ENCODE measurements around the gene NCAPD3.
A peak's percentile ranks its signal among the peaks of the same experiment; 100 is the strongest.

NCAPD3 gene

GRCh38 chr11:134159652-134160051 lies 64.1 kb downstream of the NCAPD3 start:
- no peak for DNase-seq (ENCODE audit: low spot score)

GRCh38 chr11:134158023-134158422 lies 65.7 kb downstream of the NCAPD3 start:
- no peak for DNase-seq (ENCODE audit: low spot score)

GRCh38 chr11:134157451-134157850 lies 66.3 kb downstream of the NCAPD3 start:
- DNase-seq (ENCODE audit: low spot score), result no peak

GRCh38 chr11:134155946-134156865 lies 67.6 kb downstream of the NCAPD3 start:
- no peak for DNase-seq (ENCODE audit: low spot score)

DNA sequence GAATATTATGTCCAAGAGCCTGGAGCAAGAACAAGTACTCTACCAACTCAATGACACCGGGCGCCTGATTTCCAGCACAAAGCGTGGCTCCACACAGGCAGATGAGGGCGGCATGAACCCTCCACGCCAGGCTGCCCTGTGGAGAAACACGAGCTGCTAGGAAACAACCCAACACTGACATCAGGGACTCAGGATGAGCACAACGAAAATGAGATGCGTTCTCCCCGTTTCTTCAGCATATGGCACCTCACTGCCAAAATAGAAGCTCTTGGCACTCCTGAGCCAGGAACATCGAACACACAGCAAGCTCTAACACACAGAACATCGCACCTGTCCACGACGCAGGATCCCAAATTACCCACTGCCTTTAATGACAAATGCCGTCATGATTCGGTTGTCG lies 68.3 kb downstream of the NCAPD3 start:
- no peak for DNase-seq (ENCODE audit: low spot score)

DNA sequence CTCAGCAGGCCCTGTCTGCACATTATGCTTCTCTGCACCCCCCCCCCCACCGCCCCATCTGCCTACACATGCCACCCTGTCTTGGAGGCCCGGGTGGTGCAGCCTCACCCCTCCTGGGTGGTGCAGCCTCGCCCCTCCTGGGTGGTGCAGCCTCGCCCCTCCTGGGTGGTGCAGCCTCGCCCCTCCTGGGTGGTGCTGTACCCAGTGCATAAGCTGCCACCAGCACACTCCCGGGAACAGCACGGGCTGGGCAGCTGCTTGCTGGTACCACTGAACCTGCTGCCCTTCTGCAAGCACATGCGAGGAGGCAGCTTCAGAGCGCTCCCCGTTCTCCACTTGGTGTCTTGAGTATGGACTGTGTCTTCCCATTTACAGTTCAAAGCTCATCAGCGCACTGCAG lies 69.3 kb downstream of the NCAPD3 start:
- DNase-seq (ENCODE audit: low spot score), result no peak

GRCh38 chr11:134153147-134153905 lies 70.4 kb downstream of the NCAPD3 start:
- no peak for DNase-seq (ENCODE audit: low spot score)

DNA sequence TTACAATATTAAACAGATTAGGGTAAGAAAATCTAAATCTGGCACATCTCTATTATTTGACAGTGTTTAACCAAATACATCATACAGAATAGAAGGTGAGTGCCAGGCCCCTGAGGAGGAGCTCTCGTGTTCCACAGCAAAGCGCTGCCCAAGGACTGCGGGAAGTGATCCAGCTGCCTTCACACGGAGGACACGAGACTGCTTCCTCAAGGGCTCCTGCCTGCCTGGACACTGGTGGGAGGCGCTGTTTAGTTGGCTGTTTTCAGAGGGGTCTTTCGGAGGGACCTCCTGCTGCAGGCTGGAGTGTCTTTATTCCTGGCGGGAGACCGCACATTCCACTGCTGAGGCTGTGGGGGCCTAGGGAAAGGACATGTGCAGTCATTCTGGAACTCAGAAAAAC lies 71.1 kb downstream of the NCAPD3 start:
- no peak for DNase-seq (ENCODE audit: low spot score)

DNA sequence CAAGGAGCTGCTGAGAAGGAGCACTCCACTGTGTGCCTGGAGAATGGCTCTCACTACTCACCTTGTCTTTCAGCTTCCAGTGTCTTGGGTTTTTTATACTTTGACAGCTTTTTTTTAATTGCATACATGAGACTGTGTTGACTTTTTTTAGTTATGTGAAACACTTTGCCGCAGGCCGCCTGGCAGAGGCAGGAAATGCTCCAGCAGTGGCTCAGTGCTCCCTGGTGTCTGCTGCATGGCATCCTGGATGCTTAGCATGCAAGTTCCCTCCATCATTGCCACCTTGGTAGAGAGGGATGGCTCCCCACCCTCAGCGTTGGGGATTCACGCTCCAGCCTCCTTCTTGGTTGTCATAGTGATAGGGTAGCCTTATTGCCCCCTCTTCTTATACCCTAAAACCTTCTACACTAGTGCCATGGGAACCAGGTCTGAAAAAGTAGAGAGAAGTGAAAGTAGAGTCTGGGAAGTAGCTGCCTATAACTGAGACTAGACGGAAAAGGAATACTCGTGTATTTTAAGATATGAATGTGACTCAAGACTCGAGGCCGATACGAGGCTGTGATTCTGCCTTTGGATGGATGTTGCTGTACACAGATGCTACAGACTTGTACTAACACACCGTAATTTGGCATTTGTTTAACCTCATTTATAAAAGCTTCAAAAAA lies 72.6 kb downstream of the NCAPD3 start:
- DNase-seq (ENCODE audit: low spot score), result no peak

DNA sequence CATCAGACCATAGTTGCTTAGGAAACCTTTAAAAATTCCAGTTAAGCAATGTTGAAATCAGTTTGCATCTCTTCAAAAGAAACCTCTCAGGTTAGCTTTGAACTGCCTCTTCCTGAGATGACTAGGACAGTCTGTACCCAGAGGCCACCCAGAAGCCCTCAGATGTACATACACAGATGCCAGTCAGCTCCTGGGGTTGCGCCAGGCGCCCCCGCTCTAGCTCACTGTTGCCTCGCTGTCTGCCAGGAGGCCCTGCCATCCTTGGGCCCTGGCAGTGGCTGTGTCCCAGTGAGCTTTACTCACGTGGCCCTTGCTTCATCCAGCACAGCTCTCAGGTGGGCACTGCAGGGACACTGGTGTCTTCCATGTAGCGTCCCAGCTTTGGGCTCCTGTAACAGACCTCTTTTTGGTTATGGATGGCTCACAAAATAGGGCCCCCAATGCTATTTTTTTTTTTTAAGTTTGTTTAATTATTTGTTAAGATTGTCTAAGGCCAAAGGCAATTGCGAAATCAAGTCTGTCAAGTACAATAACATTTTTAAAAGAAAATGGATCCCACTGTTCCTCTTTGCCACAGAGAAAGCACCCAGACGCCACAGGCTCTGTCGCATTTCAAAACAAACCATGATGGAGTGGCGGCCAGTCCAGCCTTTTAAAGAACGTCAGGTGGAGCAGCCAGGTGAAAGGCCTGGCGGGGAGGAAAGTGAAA lies 73.4 kb downstream of the NCAPD3 start:
- no peak for DNase-seq (ENCODE audit: low spot score)

GRCh38 chr11:134149371-134149770 lies 74.4 kb downstream of the NCAPD3 start:
- DNase-seq (ENCODE audit: low spot score), result no peak

GRCh38 chr11:134146598-134146997 lies 77.2 kb downstream of the NCAPD3 start:
- DNase-seq (ENCODE audit: low spot score), result no peak

DNA sequence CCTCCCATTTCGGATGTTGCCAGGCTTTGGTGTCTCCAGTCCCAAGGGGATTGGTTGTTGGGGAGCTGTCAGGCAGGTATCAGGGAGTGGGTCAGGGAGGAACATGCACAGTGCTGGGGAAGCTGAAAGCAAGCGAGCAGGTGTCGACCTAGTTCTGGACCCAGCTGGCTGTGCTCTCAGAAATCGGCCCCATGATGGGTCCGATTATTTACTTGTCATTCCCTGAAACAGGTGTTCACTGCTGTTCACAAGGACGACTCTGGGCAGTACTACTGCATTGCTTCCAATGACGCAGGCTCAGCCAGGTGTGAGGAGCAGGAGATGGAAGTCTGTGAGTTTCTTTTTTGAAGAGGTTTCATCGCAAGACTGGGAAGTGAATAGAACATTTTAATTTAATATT lies 78.1 kb downstream of the NCAPD3 start:
- DNase-seq (ENCODE audit: low spot score), result no peak

GRCh38 chr11:134144744-134145143 lies 79.0 kb downstream of the NCAPD3 start:
- DNase-seq (ENCODE audit: low spot score), result no peak

DNA sequence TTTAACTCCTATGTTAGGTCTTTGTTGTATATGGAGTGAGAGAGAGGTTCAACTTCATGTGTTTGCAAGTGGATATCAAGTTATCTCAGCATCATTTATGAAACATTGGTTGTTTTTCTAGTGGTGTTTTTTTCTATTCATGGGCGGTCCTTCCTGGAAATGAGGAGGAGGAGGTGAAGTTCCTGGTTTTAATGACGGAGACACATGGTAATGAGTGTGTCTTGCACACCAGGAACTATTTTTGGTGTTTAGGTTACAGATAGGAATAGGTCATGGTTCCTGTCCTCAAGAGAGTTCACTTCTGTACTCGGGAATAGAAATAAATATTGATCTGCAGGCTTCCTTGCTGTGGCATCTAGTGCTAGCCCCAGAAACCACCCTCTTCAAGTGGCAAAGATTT lies 80.0 kb downstream of the NCAPD3 start:
- DNase-seq (ENCODE audit: low spot score), result no peak

GRCh38 chr11:134142536-134142935 lies 81.2 kb downstream of the NCAPD3 start:
- DNase-seq (ENCODE audit: low spot score), result no peak

DNA sequence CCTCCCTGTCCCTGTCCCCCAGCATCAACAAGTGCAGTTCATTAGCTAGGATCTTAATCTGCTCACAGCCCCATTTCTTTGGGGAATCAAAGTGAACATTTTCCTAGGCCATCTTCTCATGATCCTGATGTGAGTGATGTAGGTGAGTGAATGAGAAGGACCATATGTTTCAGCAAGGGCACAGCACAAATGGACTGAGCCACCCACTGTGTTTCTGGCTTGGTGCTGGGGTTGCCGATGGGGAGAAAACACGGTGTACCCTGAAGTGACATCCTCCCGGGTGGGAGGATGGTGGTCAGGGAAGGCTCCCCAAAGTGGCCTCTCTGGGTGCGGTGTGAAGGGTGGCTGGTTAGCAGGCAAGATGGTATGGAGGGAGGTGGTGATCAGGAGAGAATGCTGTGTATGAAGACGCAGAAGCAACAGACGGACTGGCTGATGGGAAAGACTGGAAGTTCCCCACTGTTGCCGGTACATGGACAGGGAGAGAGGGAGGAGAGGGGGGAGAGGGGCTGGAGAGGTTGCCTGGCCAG lies 82.7 kb downstream of the NCAPD3 start:
- DNase-seq (ENCODE audit: low spot score), result no peak

DNA sequence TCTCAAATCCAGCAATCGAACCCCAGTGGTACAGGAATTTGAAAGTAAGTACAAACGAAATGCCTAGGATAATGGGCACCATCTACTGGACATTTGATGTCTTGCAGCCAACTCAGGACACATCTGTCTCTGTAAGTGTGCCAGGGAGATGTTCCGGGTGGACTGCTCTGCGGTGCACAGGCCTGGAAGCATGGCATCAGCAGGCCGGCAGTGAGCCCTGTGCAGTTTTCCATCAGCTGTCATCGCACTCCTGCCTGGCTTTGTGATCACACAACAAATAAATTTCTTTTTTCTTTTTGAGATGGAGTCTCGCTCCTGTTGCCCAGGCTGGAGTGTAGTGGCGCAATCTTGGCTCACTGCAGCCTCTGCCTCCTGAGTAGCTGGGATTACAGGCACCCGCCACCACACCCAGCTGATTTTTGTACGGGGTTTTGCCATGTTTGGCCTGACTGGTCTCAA lies 83.9 kb downstream of the NCAPD3 start:
- DNase-seq (ENCODE audit: low spot score), result peak; percentile 75

- DNase-seq (ENCODE audit: low spot score), result no peak
Observed at GRCh38 chr11:134139303-134139872, 84.4 kb downstream of the NCAPD3 start.

- no peak for DNase-seq (ENCODE audit: low spot score)
Observed at GRCh38 chr11:134138376-134138775, 85.4 kb downstream of the NCAPD3 start.

DNA sequence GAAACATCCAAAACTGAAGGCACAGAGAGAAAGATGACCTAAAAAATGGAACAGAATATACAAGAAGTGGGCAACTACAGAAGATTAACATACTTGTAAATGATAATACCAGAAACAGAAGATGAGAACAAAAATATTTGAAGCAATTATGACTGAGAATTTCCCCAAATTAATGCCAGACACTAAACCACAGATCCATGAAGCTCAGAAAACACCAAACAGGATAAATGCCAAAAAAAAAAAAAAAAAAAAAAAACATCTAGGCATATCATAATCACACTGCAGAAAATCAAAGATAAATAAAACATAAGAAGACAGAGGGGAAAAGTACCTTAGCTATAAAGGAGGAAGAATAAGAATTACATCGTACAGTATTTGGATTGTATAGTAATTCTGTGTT lies 89.6 kb downstream of the NCAPD3 start:
- DNase-seq (ENCODE audit: low spot score), result no peak

Measured in SW480 (cell line).